ENCODE measurements around the gene DCLK2.
"Not testable (repeated sequence)": the region's sequence is repeated elsewhere in the genome, so short reads cannot be mapped to it uniquely, and the experiment has no call there.

Gene DCLK2

DNA sequence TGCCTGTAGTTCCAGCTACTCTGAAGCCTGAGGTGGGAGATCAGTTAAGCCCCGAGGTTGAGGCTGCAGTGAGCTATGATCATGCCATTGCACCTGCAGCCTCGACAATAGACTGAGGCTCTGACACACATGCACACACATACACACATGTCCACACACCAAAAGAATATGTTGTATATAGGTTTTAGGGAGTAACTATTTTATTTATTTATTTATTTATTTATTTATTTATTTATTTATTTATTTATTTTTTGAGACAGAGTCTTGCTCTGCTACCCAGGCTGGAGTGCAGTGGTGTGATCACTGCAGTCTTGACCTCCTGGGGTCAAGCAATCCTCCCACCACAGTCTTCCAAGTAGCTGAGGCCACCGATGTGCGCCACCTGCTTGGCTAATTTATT, 78.3 kb downstream of the DCLK2 start:
- Histone ChIP-seq H3K9me3 (ENCODE audit: control insufficient read depth in 1 of 2, low read length in 2 of 2) (no peaks in the 10 kb centered on the region), H3K27me3 (ENCODE audit: low read depth, low read length) (no peaks in the 10 kb centered on the region), H3K36me3 (ENCODE audit: control insufficient read depth in 1 of 2, insufficient read depth in 2 of 2, low read length in 2 of 2) (no peaks in the 10 kb centered on the region), H3K4me1 (ENCODE audit: control insufficient read depth in 1 of 2, insufficient read depth in 2 of 2, low read length in 2 of 2) (peaks cover 0 to 14% of the 10 kb centered on the region in 2 donors), H3K4me3 (ENCODE audit: low read depth in 1 of 2, low read length in 2 of 2) (no peak overlapping the region), H3K27ac (ENCODE audit: low read length) (no peak overlapping the region)

DNA sequence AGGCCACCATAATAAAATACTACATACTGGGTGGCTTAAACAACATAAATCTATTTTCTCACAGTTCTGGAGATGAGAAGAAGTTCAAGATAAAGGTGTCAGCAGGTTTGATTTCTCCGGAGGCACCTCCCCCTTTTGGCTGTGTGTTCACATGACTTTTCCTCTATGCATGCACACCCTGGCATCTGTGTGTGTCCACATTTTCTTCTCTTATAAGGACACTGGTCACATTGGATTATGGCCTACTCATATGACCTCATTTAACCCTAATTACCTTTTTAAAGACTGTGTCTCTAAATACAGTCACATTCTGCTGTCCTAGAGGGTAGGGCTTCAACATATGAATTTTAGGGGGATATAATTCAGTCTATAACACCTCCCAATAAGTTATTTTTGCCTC, 79.8 kb downstream of the DCLK2 start:
- H3K27ac ChIP-seq (ENCODE audit: low read length) = no peak overlapping the region
- no peaks in the 10 kb centered on the region for H3K36me3 ChIP-seq (ENCODE audit: control insufficient read depth in 1 of 2, insufficient read depth in 2 of 2, low read length in 2 of 2)
- H3K27me3 ChIP-seq (ENCODE audit: low read depth, low read length) = no peaks in the 10 kb centered on the region
- H3K4me1 ChIP-seq (ENCODE audit: control insufficient read depth in 1 of 2, insufficient read depth in 2 of 2, low read length in 2 of 2) = peaks cover 0 to 5% of the 10 kb centered on the region in 2 donors
- no peak overlapping the region for H3K4me3 ChIP-seq (ENCODE audit: low read depth in 1 of 2, low read length in 2 of 2)
- H3K9me3 ChIP-seq (ENCODE audit: control insufficient read depth in 1 of 2, low read length in 2 of 2) = no peaks in the 10 kb centered on the region

GRCh38 chr4:150160473-150160872, 82.2 kb downstream of the DCLK2 start:
- H3K4me3 ChIP-seq (ENCODE audit: low read depth in 1 of 2, low read length in 2 of 2) = no peak overlapping the region
- H3K27ac ChIP-seq (ENCODE audit: low read length) = no peak overlapping the region
- no peaks in the 10 kb centered on the region for H3K9me3 ChIP-seq (ENCODE audit: control insufficient read depth in 1 of 2, low read length in 2 of 2)
- H3K36me3 ChIP-seq (ENCODE audit: control insufficient read depth in 1 of 2, insufficient read depth in 2 of 2, low read length in 2 of 2) = no peaks in the 10 kb centered on the region
- no peaks in the 10 kb centered on the region for H3K27me3 ChIP-seq (ENCODE audit: low read depth, low read length)
- H3K4me1 ChIP-seq (ENCODE audit: control insufficient read depth in 1 of 2, insufficient read depth in 2 of 2, low read length in 2 of 2) = no peaks in the 10 kb centered on the region

- no peaks in the 10 kb centered on the region for H3K27me3 ChIP-seq (ENCODE audit: low read depth, low read length)
- no peaks in the 10 kb centered on the region for H3K9me3 ChIP-seq (ENCODE audit: control insufficient read depth in 1 of 2, low read length in 2 of 2)
- no peaks in the 10 kb centered on the region for H3K36me3 ChIP-seq (ENCODE audit: control insufficient read depth in 1 of 2, insufficient read depth in 2 of 2, low read length in 2 of 2)
- no peaks in the 10 kb centered on the region for H3K4me1 ChIP-seq (ENCODE audit: control insufficient read depth in 1 of 2, insufficient read depth in 2 of 2, low read length in 2 of 2)
- H3K4me3 ChIP-seq (ENCODE audit: low read depth in 1 of 2, low read length in 2 of 2) = no peak overlapping the region
- H3K27ac ChIP-seq (ENCODE audit: low read length) = no peak overlapping the region
These were observed 82.9 kb downstream of the DCLK2 start for GRCh38 chr4:150161109-150161508.

DNA sequence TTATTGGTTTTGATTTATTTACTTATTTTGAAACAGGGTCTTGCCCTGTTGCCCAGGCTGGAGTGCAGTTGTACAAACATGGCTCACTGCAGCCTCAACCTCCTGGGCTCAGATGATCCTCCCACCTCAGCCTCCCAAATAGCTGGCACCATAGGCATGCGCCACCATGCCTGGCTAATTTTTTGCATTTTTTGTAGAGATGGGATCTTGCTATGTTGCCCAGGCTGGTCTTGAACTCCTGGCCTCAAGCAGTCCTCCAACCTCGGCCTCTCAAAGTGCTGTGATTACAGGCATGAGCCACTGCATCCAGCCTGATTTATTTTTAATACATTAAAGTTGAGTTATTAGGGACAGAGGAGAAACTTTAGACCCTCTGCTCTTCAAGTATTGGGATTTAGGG, 83.8 kb downstream of the DCLK2 start:
- H3K4me1 ChIP-seq (ENCODE audit: control insufficient read depth in 1 of 2, insufficient read depth in 2 of 2, low read length in 2 of 2) = not testable (repeated sequence)

GRCh38 chr4:150164055-150164454, 85.8 kb downstream of the DCLK2 start:
- Histone ChIP-seq H3K36me3 (ENCODE audit: control insufficient read depth in 1 of 2, insufficient read depth in 2 of 2, low read length in 2 of 2) (no peaks in the 10 kb centered on the region), H3K4me1 (ENCODE audit: control insufficient read depth in 1 of 2, insufficient read depth in 2 of 2, low read length in 2 of 2) (peaks cover 0 to 12% of the 10 kb centered on the region in 2 donors), H3K4me3 (ENCODE audit: low read depth in 1 of 2, low read length in 2 of 2) (no peak overlapping the region), H3K27me3 (ENCODE audit: low read depth, low read length) (no peaks in the 10 kb centered on the region), H3K9me3 (ENCODE audit: control insufficient read depth in 1 of 2, low read length in 2 of 2) (no peaks in the 10 kb centered on the region), H3K27ac (ENCODE audit: low read length) (no peak overlapping the region)

More for the DNA sequence above, 83.8 kb downstream of the DCLK2 start:
- H3K27ac ChIP-seq (ENCODE audit: low read length); H3K4me3 ChIP-seq (ENCODE audit: low read depth in 1 of 2, low read length in 2 of 2); H3K36me3 ChIP-seq (ENCODE audit: control insufficient read depth in 1 of 2, insufficient read depth in 2 of 2, low read length in 2 of 2); H3K27me3 ChIP-seq (ENCODE audit: low read depth, low read length); H3K9me3 ChIP-seq (ENCODE audit: control insufficient read depth in 1 of 2, low read length in 2 of 2): not testable (repeated sequence)

DNA sequence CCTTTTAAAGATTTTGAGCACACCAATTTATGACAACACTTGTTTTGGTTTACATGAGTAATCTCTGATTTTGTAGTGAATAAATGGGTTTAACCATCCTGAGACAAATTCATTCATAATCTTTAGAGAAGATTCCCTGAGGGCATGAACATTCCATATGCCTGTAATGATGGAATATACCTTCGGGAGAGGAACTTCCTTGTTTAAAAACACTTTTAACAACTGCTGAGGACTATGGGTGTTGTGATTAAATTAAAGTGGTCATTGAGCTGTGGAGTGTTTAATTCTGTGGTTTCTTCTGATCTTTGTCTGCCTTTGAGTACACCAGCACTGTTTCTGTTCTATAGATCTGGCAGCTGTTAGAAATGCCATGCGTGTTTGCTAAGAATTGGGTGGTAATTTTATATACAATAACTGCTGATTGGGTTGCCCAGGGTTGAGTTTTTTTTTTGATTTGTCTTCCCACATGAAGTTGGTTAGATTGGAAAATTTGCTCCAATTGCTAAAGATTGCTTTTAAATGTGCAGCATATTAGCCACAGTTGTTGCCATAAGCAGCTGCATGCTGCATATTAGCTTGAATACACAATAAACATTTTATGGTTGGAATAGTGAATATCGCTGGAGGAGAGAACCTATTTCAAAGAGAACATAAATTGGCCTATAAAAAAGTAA, 86.8 kb downstream of the DCLK2 start:
- no peak overlapping the region for H3K4me3 ChIP-seq (ENCODE audit: low read depth in 1 of 2, low read length in 2 of 2)
- no peaks in the 10 kb centered on the region for H3K36me3 ChIP-seq (ENCODE audit: control insufficient read depth in 1 of 2, insufficient read depth in 2 of 2, low read length in 2 of 2)
- no peaks in the 10 kb centered on the region for H3K27me3 ChIP-seq (ENCODE audit: low read depth, low read length)
- H3K9me3 ChIP-seq (ENCODE audit: control insufficient read depth in 1 of 2, low read length in 2 of 2) = no peaks in the 10 kb centered on the region
- peaks cover 0 to 12% of the 10 kb centered on the region in 2 donors for H3K4me1 ChIP-seq (ENCODE audit: control insufficient read depth in 1 of 2, insufficient read depth in 2 of 2, low read length in 2 of 2)
- H3K27ac ChIP-seq (ENCODE audit: low read length) = no peak overlapping the region

GRCh38 chr4:150167054-150167453, 88.8 kb downstream of the DCLK2 start:
- no peaks in the 10 kb centered on the region for H3K9me3 ChIP-seq (ENCODE audit: control insufficient read depth in 1 of 2, low read length in 2 of 2)
- no peaks in the 10 kb centered on the region for H3K36me3 ChIP-seq (ENCODE audit: control insufficient read depth in 1 of 2, insufficient read depth in 2 of 2, low read length in 2 of 2)
- H3K27me3 ChIP-seq (ENCODE audit: low read depth, low read length) = no peaks in the 10 kb centered on the region
- H3K4me1 ChIP-seq (ENCODE audit: control insufficient read depth in 1 of 2, insufficient read depth in 2 of 2, low read length in 2 of 2) = peaks cover 0 to 12% of the 10 kb centered on the region in 2 donors
- no peak overlapping the region for H3K4me3 ChIP-seq (ENCODE audit: low read depth in 1 of 2, low read length in 2 of 2)
- H3K27ac ChIP-seq (ENCODE audit: low read length) = no peak overlapping the region

DNA sequence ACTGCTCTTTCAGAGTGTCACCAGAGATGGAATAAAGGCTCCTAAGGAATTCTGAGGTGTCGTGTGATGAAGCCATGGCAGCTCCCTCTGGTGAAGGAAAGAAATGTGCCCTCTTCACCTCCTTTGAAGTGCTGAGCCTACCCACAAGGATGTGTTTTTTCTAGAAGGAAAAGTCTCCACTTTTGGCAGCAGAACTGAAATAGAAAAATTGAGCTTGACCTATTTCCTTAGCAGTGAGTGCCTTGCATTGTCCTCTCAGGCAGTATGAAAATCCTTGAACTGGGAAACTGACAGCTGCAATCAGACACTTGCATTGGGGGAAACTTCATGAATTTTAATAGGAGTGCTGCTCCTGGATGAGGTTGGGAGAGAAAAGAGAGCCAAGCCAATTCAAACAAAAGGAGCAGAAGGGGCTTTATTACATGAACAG, 95.2 kb downstream of the DCLK2 start:
- H3K4me3 ChIP-seq (ENCODE audit: low read depth in 1 of 2, low read length in 2 of 2) = no peak overlapping the region
- H3K36me3 ChIP-seq (ENCODE audit: control insufficient read depth in 1 of 2, insufficient read depth in 2 of 2, low read length in 2 of 2) = no peaks in the 10 kb centered on the region
- no peaks in the 10 kb centered on the region for H3K27me3 ChIP-seq (ENCODE audit: low read depth, low read length)
- no peaks in the 10 kb centered on the region for H3K9me3 ChIP-seq (ENCODE audit: control insufficient read depth in 1 of 2, low read length in 2 of 2)
- no peak overlapping the region for H3K27ac ChIP-seq (ENCODE audit: low read length)
- peaks cover 0 to 33% of the 10 kb centered on the region in 2 donors for H3K4me1 ChIP-seq (ENCODE audit: control insufficient read depth in 1 of 2, insufficient read depth in 2 of 2, low read length in 2 of 2)

DNA sequence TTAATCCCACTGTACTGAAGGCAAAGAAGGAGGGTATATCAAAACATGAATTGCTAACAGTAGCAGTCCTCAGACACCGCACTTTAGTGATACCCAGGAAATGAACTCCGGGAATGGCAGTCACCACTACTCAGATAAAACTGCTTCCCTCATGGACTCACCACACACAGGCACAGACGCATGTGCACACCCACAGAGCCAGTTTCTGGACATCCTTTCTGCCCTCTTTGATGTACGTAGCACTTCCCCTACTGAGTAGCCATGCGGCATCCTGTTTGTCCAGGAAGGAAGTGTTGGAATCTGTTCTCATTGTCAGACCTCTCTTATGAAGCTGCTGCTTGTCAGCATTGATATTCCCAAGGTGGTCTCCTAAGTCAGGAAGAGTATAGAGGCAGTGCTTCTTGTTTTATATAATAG, 95.7 kb downstream of the DCLK2 start:
- Histone ChIP-seq H3K27ac (ENCODE audit: low read length) (no peak overlapping the region), H3K27me3 (ENCODE audit: low read depth, low read length) (no peaks in the 10 kb centered on the region), H3K4me1 (ENCODE audit: control insufficient read depth in 1 of 2, insufficient read depth in 2 of 2, low read length in 2 of 2) (peaks cover 0 to 33% of the 10 kb centered on the region in 2 donors), H3K36me3 (ENCODE audit: control insufficient read depth in 1 of 2, insufficient read depth in 2 of 2, low read length in 2 of 2) (no peaks in the 10 kb centered on the region), H3K4me3 (ENCODE audit: low read depth in 1 of 2, low read length in 2 of 2) (no peak overlapping the region), H3K9me3 (ENCODE audit: control insufficient read depth in 1 of 2, low read length in 2 of 2) (no peaks in the 10 kb centered on the region)

GRCh38 chr4:150176547-150176946, 98.3 kb downstream of the DCLK2 start:
- Histone ChIP-seq H3K4me1 (ENCODE audit: control insufficient read depth in 1 of 2, insufficient read depth in 2 of 2, low read length in 2 of 2) (peaks cover 0 to 33% of the 10 kb centered on the region in 2 donors), H3K9me3 (ENCODE audit: control insufficient read depth in 1 of 2, low read length in 2 of 2) (no peaks in the 10 kb centered on the region), H3K27me3 (ENCODE audit: low read depth, low read length) (no peaks in the 10 kb centered on the region), H3K36me3 (ENCODE audit: control insufficient read depth in 1 of 2, insufficient read depth in 2 of 2, low read length in 2 of 2) (no peaks in the 10 kb centered on the region), H3K4me3 (ENCODE audit: low read depth in 1 of 2, low read length in 2 of 2) (no peak overlapping the region), H3K27ac (ENCODE audit: low read length) (no peak overlapping the region)

DNA sequence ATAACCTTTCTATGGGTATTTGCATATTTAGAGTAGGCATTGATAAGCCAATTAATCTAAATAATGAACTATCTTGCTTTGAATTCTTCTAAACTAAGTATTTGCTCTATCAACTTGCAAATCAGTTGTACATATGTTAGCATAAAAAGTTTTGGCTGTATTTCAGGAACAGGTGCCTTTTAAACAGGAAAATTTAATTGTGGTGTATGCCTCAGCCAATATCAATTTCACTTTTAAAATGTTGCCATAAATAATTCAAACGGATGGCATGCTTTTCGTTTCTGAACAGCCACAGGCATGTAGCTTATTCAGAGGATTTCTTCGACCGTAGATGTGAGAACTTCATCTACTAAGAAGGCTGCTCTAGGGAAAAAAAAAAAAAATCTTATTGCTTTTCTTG, 99.9 kb downstream of the DCLK2 start:
- Histone ChIP-seq H3K4me1 (ENCODE audit: control insufficient read depth in 1 of 2, insufficient read depth in 2 of 2, low read length in 2 of 2) (peaks cover 0 to 29% of the 10 kb centered on the region in 2 donors), H3K4me3 (ENCODE audit: low read depth in 1 of 2, low read length in 2 of 2) (no peak overlapping the region), H3K27ac (ENCODE audit: low read length) (no peak overlapping the region), H3K36me3 (ENCODE audit: control insufficient read depth in 1 of 2, insufficient read depth in 2 of 2, low read length in 2 of 2) (no peaks in the 10 kb centered on the region), H3K9me3 (ENCODE audit: control insufficient read depth in 1 of 2, low read length in 2 of 2) (no peaks in the 10 kb centered on the region), H3K27me3 (ENCODE audit: low read depth, low read length) (no peaks in the 10 kb centered on the region)
